OCI-LY7 (cell line): ENCODE measurements around the gene CPTP. TPM values are rescaled to one million over a fixed set of nuclear protein-coding genes. Genes with fewer than 3 reads are reported as not detected.

Experiments used
- BruUV-seq: library from RNA; stranded (reverse); fragments of 400-500 nt; replicated peaks from 2 replicates; lab custom pipeline; 2021; lab: Mats Ljungman, UMichigan
- CTCF ChIA-PET: fragments of 300-600 bp; sonication (Branson Sonifier 250); formaldehyde crosslinking; loops from one replicate; lab custom pipeline; 2022; ENCODE audit warnings: antibody characterized with exemption; ENCODE audit not compliant: unreplicated experiment; lab: Charles Lee
- POLR2A ChIA-PET: fragments of 300-600 bp; sonication (Branson Sonifier 250); formaldehyde crosslinking; loops from one replicate; lab custom pipeline; 2022; ENCODE audit warnings: antibody characterized with exemption; lab: Charles Lee
- DNase-seq: peaks from one replicate; pipeline ENCODE4 v3.0.0-alpha.2; 2015; ENCODE audit warnings: low spot score
- H2AFZ ChIP-seq: fragments of 200-600 bp; sonication (generic), shearing (Covaris generic); 2 replicates; pipeline ENCODE4 v1.6.1; 2014; ENCODE audit warnings: mild to moderate bottlenecking, antibody characterized with exemption, low read length, moderate library complexity
- H3K27ac ChIP-seq: fragments of 200-600 bp; sonication (generic); 2 replicates; pipeline ENCODE4 v1.5.1; 2014; ENCODE audit warnings: mixed run types, low read depth, mild to moderate bottlenecking, moderate library complexity, low read length, inconsistent platforms; ENCODE audit not compliant: poor library complexity, severe bottlenecking
- H3K36me3 ChIP-seq: fragments of 200-600 bp; sonication (generic); 2 replicates; pipeline ENCODE4 v1.6.1; 2014; ENCODE audit warnings: mild to moderate bottlenecking, antibody characterized with exemption, low read length, moderate library complexity, mixed read lengths; ENCODE audit not compliant: insufficient read depth
- H3K4me1 ChIP-seq: fragments of 200-600 bp; sonication (generic); 2 replicates; pipeline ENCODE4 v1.5.1; 2014; ENCODE audit warnings: mild to moderate bottlenecking, low read length; ENCODE audit not compliant: insufficient read depth, poor library complexity, severe bottlenecking
- H3K4me2 ChIP-seq: fragments of 200-600 bp; sonication (generic); 2 replicates; pipeline ENCODE4 v1.6.1; 2014; ENCODE audit warnings: mild to moderate bottlenecking, low read length
- H3K4me3 ChIP-seq: fragments of 200-600 bp; sonication (generic); 2 replicates; pipeline ENCODE4 v1.5.1; 2014; ENCODE audit warnings: mild to moderate bottlenecking, low read depth, low read length; ENCODE audit not compliant: poor library complexity, severe bottlenecking
- H3K79me2 ChIP-seq: fragments of 200-600 bp; sonication (generic); 2 replicates; pipeline ENCODE4 v1.6.1; 2016; ENCODE audit warnings: low read depth, mild to moderate bottlenecking, low read length, moderate library complexity, mixed read lengths; ENCODE audit not compliant: insufficient read depth
- H3K9me2 ChIP-seq: fragments of 200-600 bp; sonication (generic); 2 replicates; pipeline ENCODE4 v1.6.1; 2016; ENCODE audit warnings: mild to moderate bottlenecking, low read length, mixed read lengths; ENCODE audit not compliant: insufficient read depth
- H3K9me3 ChIP-seq: fragments of 200-600 bp; sonication (generic); 2 replicates; pipeline ENCODE4 v1.6.1; 2014; ENCODE audit warnings: mild to moderate bottlenecking, mixed run types, low read length, mixed read lengths
- H4K20me1 ChIP-seq: fragments of 200-600 bp; sonication (generic); 2 replicates; pipeline ENCODE4 v1.6.1; 2014; ENCODE audit warnings: mild to moderate bottlenecking, antibody characterized with exemption, low read length, moderate library complexity, mixed read lengths; ENCODE audit not compliant: insufficient read depth
- EZH2phosphoT487 ChIP-seq: fragments of 200-600 bp; sonication (generic); IDR thresholded peaks from 2 replicates; pipeline ENCODE4 v1.6.1; 2018; ENCODE audit warnings: low read depth, borderline replicate concordance, mild to moderate bottlenecking, mixed run types, antibody characterized with exemption, low read length, moderate library complexity, mixed read lengths
- intact Hi-C: fragments of 100-400 bp; cut with micrococcal nuclease; formaldehyde crosslinking; loops from one replicate; pipeline ENCODE4 v1.10.0; 2022; ENCODE audit not compliant: unreplicated experiment
- total RNA-seq, 2 experiments: library from RNA; depleted of rRNA in 1 of 2; stranded (reverse); fragments of >200 nt in 1 of 2; shearing (Covaris generic) in 1 of 2; gene quantifications; 2 replicates each; pipeline ENCODE4 v1.2.3, GENCODE V29; 2014 to 2022
- TF ChIP-seq, protein P1 (sequence below): fragments of 200-600 bp; sonication (generic); conservative IDR thresholded peaks from 2 replicates; pipeline ENCODE4 v1.5.1; 2014; ENCODE audit warnings: mild to moderate bottlenecking, antibody characterized with exemption, low read length, moderate library complexity, mixed read lengths

Gene CPTP
- total RNA-seq, 2 experiments from 2014 or later: 16.6 to 20.6 TPM

DNA sequence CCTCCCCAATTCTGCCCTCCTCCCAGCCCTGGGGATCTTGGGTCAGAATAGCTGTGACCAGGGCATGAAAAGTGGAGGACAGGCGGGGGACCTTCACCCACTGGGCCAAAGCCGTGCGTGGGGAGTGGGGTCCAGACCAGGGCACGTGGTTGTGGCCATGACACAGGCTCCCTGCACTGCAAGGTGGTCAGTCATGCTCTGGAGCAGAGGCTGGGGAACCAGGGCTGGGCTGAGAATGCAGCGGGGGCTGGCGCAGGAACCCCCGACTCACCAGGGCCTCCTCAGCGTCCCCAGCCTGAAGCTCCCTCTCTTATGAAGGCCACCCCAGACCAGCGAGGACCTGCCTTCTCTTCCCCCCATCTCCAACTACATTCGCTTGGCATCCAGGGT lies 21.9 kb downstream of the CPTP start:
- Histone ChIP-seq H3K9me3 (no peaks in the 10 kb centered on the region), H3K36me3 (peaks cover under 1% of the 10 kb centered on the region), H2AFZ (no peak overlapping the region), H3K4me2 (no peak overlapping the region), H3K4me3 (no peak overlapping the region), H3K27ac (no peak overlapping the region), H3K4me1 (peaks cover 12% of the 10 kb centered on the region), H3K79me2 (no peaks in the 10 kb centered on the region), H4K20me1 (no peaks in the 10 kb centered on the region; the same call in 1 of the 2 replicates), H3K9me2 (no peaks in the 10 kb centered on the region)
- ChIA-PET POLR2A (interaction anchor here (1.0 kb wide), 1 partner anchor 26 kb away, joined by 3 read pairs; no protein-coding TSS in a partner anchor), CTCF (interaction anchor here (1.3 kb wide), 1 partner anchor 8 kb away, joined by 5 read pairs; no protein-coding TSS in a partner anchor)
- DNase-seq: no peak
- intact Hi-C loops: loop anchor here (5.0 kb wide), 1 partner anchor 116 kb away; no protein-coding TSS in a partner anchor
- no peak for TF ChIP-seq EZH2phosphoT487
- no TSS peak for BruUV-seq

DNA sequence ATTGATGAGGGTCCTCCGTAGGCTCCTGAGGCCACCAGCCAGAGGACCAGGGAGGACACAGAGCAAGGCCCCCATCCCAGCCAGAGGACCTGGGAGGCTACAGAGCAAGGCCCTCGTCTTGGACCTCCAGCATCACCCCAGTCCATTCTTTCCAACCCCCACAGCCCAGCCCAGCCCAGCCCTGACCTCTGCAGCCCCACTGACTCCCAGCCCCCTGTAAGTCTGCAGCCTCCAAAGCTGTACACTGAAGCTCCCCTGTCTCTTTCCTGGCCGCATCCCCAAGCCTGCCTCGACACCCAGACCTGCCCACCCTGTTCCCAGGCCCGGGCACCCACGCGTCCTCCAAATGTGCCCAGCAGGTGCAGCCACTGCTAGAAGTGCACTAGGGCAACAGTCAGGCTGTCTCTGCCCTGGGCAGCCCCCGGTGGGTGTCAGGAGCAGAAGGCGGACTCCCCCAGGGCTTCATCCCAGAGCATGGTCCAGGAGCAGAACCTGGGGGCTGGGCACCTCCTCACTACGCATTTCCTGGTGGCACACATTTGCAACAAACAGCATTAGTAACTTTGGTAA lies 22.5 kb downstream of the CPTP start:
- no peaks in the 10 kb centered on the region for H3K79me2 ChIP-seq
- no peaks in the 10 kb centered on the region for H3K9me3 ChIP-seq
- intact Hi-C loops: loop anchor here (5.0 kb wide), 1 partner anchor 115 kb away; no protein-coding TSS in a partner anchor
- no peak overlapping the region for H2AFZ ChIP-seq
- H3K4me3 ChIP-seq: no peak overlapping the region
- no peak for TF ChIP-seq EZH2phosphoT487
- TF ChIP-seq, protein P1, sequence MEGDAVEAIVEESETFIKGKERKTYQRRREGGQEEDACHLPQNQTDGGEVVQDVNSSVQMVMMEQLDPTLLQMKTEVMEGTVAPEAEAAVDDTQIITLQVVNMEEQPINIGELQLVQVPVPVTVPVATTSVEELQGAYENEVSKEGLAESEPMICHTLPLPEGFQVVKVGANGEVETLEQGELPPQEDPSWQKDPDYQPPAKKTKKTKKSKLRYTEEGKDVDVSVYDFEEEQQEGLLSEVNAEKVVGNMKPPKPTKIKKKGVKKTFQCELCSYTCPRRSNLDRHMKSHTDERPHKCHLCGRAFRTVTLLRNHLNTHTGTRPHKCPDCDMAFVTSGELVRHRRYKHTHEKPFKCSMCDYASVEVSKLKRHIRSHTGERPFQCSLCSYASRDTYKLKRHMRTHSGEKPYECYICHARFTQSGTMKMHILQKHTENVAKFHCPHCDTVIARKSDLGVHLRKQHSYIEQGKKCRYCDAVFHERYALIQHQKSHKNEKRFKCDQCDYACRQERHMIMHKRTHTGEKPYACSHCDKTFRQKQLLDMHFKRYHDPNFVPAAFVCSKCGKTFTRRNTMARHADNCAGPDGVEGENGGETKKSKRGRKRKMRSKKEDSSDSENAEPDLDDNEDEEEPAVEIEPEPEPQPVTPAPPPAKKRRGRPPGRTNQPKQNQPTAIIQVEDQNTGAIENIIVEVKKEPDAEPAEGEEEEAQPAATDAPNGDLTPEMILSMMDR: no peak
- POLR2A ChIA-PET: no interaction called here
- H3K36me3 ChIP-seq: no peaks in the 10 kb centered on the region
- no peaks in the 10 kb centered on the region for H3K9me2 ChIP-seq
- no peak overlapping the region for H3K27ac ChIP-seq
- no peaks in the 10 kb centered on the region; the same call in 1 of the 2 replicates for H4K20me1 ChIP-seq
- peaks cover 16% of the 10 kb centered on the region for H3K4me1 ChIP-seq
- DNase-seq: no peak
- H3K4me2 ChIP-seq: peak overlapping the region; percentile 80
- CTCF ChIA-PET: interaction anchor here (1.3 kb wide), 1 partner anchor 9 kb away, joined by 5 read pairs; no protein-coding TSS in a partner anchor
- no TSS peak for BruUV-seq

DNA sequence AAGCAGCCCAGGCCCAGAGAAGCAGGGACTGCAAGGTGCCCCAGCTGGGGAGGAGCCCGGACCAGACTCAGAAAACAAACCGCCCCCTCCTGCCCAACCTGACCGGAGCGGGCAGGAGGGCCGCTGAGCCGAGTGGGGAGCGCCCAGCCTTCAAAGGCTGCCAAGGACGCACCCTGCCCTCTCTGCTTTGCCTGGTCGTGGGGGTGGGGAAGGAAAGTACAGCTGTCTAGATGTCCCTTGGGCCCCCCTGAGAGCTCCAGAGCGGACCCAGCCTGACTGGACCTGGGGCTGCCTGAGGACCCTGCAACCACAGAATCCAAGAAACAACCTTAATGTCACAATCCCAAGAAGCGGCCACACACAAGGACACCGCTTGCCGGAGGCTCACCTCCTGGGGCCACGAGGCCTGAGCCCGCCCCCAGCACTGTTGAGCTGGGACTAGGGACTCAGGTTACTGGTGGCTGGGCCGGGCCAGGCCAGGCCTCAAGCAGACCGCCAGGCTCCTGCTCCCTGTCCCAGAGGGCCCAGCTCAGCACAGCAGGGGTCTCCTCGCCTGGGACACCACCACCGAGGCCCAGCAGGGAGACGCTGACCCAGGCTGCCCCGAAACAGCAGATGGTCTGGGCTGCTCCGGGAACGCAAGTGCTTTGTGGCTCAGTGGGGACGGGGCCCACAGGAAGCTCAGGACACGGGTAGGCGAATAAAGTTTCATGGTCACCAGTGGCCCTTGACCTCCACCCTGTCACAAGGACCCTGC lies 23.2 kb downstream of the CPTP start:
- no TSS peak for BruUV-seq
- intact Hi-C loops: loop anchor here (5.0 kb wide), 1 partner anchor 114 kb away; no protein-coding TSS in a partner anchor
- H3K27ac ChIP-seq: no peak overlapping the region
- H3K36me3 ChIP-seq: no peaks in the 10 kb centered on the region
- TF ChIP-seq, protein P1: no peak
- peaks cover 24% of the 10 kb centered on the region for H3K4me1 ChIP-seq
- ChIA-PET POLR2A (no interaction called here), CTCF (no interaction called here)
- no peak for DNase-seq
- H3K9me2 ChIP-seq: no peaks in the 10 kb centered on the region
- H3K79me2 ChIP-seq: no peaks in the 10 kb centered on the region
- H4K20me1 ChIP-seq: no peaks in the 10 kb centered on the region; the same call in 1 of the 2 replicates
- peak overlapping the region; percentile 74 for H3K4me3 ChIP-seq
- no peak overlapping the region for H2AFZ ChIP-seq
- no peaks in the 10 kb centered on the region for H3K9me3 ChIP-seq
- H3K4me2 ChIP-seq: peak overlapping the region; percentile 80
